Suprapubic skin (tissue), 4 donors: ENCODE data around the gene PLCL1. TPM values are rescaled to one million over a fixed set of nuclear protein-coding genes. Genes with fewer than 3 reads are reported as not detected.

Source experiments
- DNase-seq, 2 donors: peaks; one replicate each; pipeline ENCODE4 v3.0.0-alpha.2; 2019; ENCODE audit warnings: low spot score in 2 of 2
- H3K27ac ChIP-seq: fragments of 200-600 bp; sonication (generic); one replicate; pipeline ENCODE4 v1.5.1; 2019
- H3K27me3 ChIP-seq: fragments of 200-600 bp; sonication (generic); one replicate; pipeline ENCODE4 v1.5.1; 2019
- H3K36me3 ChIP-seq: fragments of 200-600 bp; sonication (generic); one replicate; pipeline ENCODE4 v1.5.1; 2019
- H3K4me1 ChIP-seq: fragments of 200-600 bp; sonication (generic); one replicate; pipeline ENCODE4 v1.5.1; 2019
- H3K4me3 ChIP-seq: fragments of 200-600 bp; sonication (generic); one replicate; pipeline ENCODE4 v1.5.1; 2019; ENCODE audit warnings: mild to moderate bottlenecking
- H3K9me3 ChIP-seq: fragments of 200-600 bp; sonication (generic); one replicate; pipeline ENCODE4 v1.5.1; 2019
- EP300 ChIP-seq: sonication (generic); formaldehyde crosslinking; IDR thresholded peaks from one replicate; pipeline ENCODE4 v1.6.1; 2017; ENCODE audit warnings: antibody characterized with exemption
- POLR2A ChIP-seq, 2 donors: fragments of 450-650 bp; IDR thresholded peaks; one replicate each; pipeline ENCODE4 v1.6.1; 2017; ENCODE audit warnings: antibody characterized with exemption in 2 of 2, mild to moderate bottlenecking in 2 of 2, moderate library complexity in 2 of 2
- POLR2AphosphoS5 ChIP-seq, 3 donors: sonication (generic); formaldehyde crosslinking; IDR thresholded peaks; one replicate each; pipeline ENCODE4 v1.6.1; 2017; ENCODE audit warnings: antibody characterized with exemption in 3 of 3
- WGBS: methylation state at CpG from one replicate; pipeline ENCODE4 v1.1.5; 2018; 5-methylcytosine and 5-hydroxymethylcytosine counted together
- total RNA-seq, 4 donors: library from RNA; depleted of rRNA; stranded (reverse); fragments of >200 nt; gene quantifications; one replicate each; pipeline ENCODE4 v1.1.0, GENCODE V29; 2016
- TF ChIP-seq, protein P1 (sequence below), 2 donors: fragments of 200-600 bp in 1 of 2; fragments of 450-650 bp in 1 of 2; sonication (generic) in 1 of 2; IDR thresholded peaks; one replicate each; pipeline ENCODE4 v1.5.1; 2016 to 2019; ENCODE audit warnings: antibody characterized with exemption in 2 of 2, mild to moderate bottlenecking in 1 of 2, moderate library complexity in 1 of 2

Gene PLCL1
- total RNA-seq, 4 donors from 2014 or later, result 2.4 to 2.6 (median 2.5) TPM

DNA sequence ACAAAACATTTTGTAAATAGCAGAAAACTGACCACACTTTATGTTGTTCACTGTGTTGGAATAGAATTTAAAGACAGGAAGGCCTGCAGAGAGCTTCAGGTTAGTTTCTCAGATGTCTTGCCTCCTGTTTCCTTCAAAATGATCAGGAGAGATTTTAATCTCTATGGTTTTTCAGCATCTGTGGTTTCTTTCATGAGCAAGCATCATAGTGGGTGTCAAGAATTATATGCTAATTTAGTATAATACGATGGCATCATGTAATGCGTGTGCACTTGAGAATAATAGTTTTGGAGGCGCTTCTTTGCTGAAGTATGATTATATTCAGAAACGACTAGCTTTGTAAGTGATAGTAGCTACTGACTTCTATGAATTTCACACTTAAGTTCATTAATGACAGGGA lies 149.9 kb downstream of the PLCL1 start:
- 90% methylated on average over 4 of the region's 4 CpGs for WGBS

DNA sequence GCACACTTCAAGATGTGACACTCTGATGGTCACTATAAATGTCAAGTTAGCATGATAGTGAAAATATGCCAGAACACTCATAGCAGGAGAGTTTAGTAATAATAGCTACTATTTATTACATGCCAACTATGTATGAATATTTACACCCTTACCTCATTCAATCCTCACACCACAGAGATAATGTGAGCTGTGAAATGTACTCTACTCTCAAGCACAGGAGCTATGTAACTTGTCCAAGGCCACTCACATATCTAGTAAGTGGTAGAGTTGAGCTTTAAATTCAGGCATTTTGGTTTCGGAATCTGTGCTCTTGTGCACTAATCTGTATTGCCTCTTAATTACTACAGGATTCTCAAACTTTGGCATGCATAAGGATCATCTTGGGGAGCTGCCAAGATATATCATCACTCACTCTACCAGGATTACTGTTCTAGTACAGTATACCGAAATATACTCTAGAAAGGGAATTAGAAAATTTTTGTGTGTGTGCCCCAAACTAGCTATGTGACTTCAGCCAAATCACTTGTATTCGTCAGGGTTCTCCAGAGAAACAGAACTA lies 154.3 kb downstream of the PLCL1 start:
- H3K36me3 ChIP-seq, result no peaks in the 10 kb centered on the region
- no peak for TF ChIP-seq POLR2A (IDR thresholded peaks at IDR 0.05)
- TF ChIP-seq, protein P1, sequence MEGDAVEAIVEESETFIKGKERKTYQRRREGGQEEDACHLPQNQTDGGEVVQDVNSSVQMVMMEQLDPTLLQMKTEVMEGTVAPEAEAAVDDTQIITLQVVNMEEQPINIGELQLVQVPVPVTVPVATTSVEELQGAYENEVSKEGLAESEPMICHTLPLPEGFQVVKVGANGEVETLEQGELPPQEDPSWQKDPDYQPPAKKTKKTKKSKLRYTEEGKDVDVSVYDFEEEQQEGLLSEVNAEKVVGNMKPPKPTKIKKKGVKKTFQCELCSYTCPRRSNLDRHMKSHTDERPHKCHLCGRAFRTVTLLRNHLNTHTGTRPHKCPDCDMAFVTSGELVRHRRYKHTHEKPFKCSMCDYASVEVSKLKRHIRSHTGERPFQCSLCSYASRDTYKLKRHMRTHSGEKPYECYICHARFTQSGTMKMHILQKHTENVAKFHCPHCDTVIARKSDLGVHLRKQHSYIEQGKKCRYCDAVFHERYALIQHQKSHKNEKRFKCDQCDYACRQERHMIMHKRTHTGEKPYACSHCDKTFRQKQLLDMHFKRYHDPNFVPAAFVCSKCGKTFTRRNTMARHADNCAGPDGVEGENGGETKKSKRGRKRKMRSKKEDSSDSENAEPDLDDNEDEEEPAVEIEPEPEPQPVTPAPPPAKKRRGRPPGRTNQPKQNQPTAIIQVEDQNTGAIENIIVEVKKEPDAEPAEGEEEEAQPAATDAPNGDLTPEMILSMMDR (IDR thresholded peaks at IDR 0.05), result no peak
- TF ChIP-seq POLR2AphosphoS5 (IDR thresholded peaks at IDR 0.05), result no peak
- TF ChIP-seq EP300, result no peak
- 77% methylated on average over 3 of the region's 3 CpGs for WGBS

More for the DNA sequence above, 149.9 kb downstream of the PLCL1 start:
- H3K4me1 ChIP-seq, result no peaks in the 10 kb centered on the region
- H3K27me3 ChIP-seq, result no peaks in the 10 kb centered on the region
- H3K36me3 ChIP-seq, result no peaks in the 10 kb centered on the region
- H3K27ac ChIP-seq, result no peak overlapping the region
- no peak for TF ChIP-seq EP300
- TF ChIP-seq POLR2A (IDR thresholded peaks at IDR 0.05), result no peak
- TF ChIP-seq POLR2AphosphoS5 (IDR thresholded peaks at IDR 0.05), result no peak
- TF ChIP-seq, protein P1 (IDR thresholded peaks at IDR 0.05), result no peak
- no peaks in the 10 kb centered on the region for H3K9me3 ChIP-seq
- DNase-seq, result no peak
- H3K4me3 ChIP-seq, result no peak overlapping the region

DNA sequence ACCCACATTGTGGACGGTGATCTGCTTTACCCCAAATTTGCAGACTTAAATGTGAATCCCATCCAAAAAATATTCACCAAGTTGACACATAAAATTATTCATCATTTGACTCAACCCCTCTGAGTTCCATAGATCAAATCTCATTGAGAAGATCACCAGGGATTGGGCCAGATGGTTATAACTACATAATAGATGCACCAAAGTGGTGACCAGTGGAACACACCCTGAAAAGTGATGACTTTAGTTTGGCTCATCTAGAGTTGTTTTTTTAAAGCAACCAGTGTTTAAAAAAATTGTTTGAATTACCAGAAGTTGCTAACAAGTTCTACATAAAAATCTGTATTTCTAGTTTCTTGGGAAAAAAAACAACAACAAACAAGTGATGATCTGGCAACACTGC lies 155.0 kb downstream of the PLCL1 start:
- DNase-seq, result no peak
- peaks cover 3% of the 10 kb centered on the region for H3K9me3 ChIP-seq
- 94% methylated on average over 1 of the region's 1 CpG for WGBS
- H3K4me3 ChIP-seq, result no peak overlapping the region
- H3K4me1 ChIP-seq, result no peaks in the 10 kb centered on the region
- no peaks in the 10 kb centered on the region for H3K36me3 ChIP-seq
- H3K27me3 ChIP-seq, result no peaks in the 10 kb centered on the region
- TF ChIP-seq POLR2A (IDR thresholded peaks at IDR 0.05) (no peak), EP300 (no peak), POLR2AphosphoS5 (IDR thresholded peaks at IDR 0.05) (no peak)
- TF ChIP-seq, protein P1 (IDR thresholded peaks at IDR 0.05), result no peak
- H3K27ac ChIP-seq, result no peak overlapping the region

More for the DNA sequence above, 154.3 kb downstream of the PLCL1 start:
- Histone ChIP-seq H3K4me3 (no peak overlapping the region), H3K27ac (no peak overlapping the region), H3K4me1 (no peaks in the 10 kb centered on the region), H3K27me3 (no peaks in the 10 kb centered on the region), H3K9me3 (no peaks in the 10 kb centered on the region)
- DNase-seq, result no peak

DNA sequence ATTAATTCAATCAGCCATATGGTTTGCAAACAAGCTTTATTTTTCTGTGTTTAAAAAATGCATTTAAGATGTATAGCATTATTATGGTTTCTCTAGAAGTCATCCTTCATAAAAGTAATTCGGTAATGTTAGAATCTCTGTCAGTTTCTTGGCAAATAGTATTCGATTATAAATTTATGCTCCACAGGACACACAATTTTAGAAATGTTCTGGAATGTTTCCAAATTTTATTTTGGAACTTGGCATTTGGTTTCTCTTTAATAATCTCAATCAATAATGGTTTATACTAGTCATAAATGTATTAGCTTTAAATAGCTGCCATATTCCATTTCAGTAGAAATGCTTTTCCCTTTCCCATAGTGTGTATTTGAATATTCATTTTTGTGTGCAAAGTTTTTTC lies 156.4 kb downstream of the PLCL1 start:
- Histone ChIP-seq H3K9me3 (peaks cover 5% of the 10 kb centered on the region), H3K27ac (no peak overlapping the region), H3K4me1 (no peaks in the 10 kb centered on the region), H3K4me3 (no peak overlapping the region), H3K36me3 (no peaks in the 10 kb centered on the region), H3K27me3 (no peaks in the 10 kb centered on the region)
- DNase-seq, result no peak
- TF ChIP-seq EP300, result no peak
- TF ChIP-seq, protein P1 (IDR thresholded peaks at IDR 0.05), result no peak
- TF ChIP-seq POLR2AphosphoS5 (IDR thresholded peaks at IDR 0.05), result no peak
- no peak for TF ChIP-seq POLR2A (IDR thresholded peaks at IDR 0.05)
- 34% methylated on average over 2 of the region's 2 CpGs for WGBS

DNA sequence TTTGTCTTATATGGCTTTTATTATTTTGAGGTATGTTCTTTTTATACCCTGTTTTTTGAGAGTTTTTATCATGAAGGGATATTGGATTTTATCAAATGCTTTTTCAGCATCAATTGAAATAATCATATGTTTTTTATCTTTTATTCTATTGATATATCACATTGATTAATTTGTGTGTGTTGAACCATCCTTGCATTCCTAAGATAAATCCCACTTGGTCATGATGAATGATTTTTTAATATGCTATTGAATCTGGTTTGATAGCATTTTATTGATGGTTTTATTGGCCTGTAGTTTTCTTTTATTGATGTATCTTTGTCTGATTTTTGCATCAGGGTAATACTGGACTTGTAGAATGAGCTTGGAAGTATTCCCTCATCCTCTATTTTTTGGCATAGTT lies 160.3 kb downstream of the PLCL1 start:
- TF ChIP-seq, protein P1 (IDR thresholded peaks at IDR 0.05), result no peak
- no peak for TF ChIP-seq POLR2AphosphoS5 (IDR thresholded peaks at IDR 0.05)
- no peak for TF ChIP-seq EP300
- TF ChIP-seq POLR2A (IDR thresholded peaks at IDR 0.05), result no peak
- Histone ChIP-seq H3K27me3 (no peaks in the 10 kb centered on the region), H3K36me3 (no peaks in the 10 kb centered on the region), H3K9me3 (peaks cover 5% of the 10 kb centered on the region), H3K4me1 (no peaks in the 10 kb centered on the region), H3K4me3 (no peak overlapping the region), H3K27ac (no peak overlapping the region)
- no peak for DNase-seq
